ENCODE measurements around the gene CDRT15L2. TPM values are rescaled to one million over a fixed set of nuclear protein-coding genes. Genes with fewer than 3 reads are reported as not detected.
"Not testable (repeated sequence)": the region's sequence is repeated elsewhere in the genome, so short reads cannot be mapped to it uniquely, and the experiment has no call there.

Gene CDRT15L2
- total RNA-seq: not detected
- not detected for polyA plus RNA-seq

DNA sequence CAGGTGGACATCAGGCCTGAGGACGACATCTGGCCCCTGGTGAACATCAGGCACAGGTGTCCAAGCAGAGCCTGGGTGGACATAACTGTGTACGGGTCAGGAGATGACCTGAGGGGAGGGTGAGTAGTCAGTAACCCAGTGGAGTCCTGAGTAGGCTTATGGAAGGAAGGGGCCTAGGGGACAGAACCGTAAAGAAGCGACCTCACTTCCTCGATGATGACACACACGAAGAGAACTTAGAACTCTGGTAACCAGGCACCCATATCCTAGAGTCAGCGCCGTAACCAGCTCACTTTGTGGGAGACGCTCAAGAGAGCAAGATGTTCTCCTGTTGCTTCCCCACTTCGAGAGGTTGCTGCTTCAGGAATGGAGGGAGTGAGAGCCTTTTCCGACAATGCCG, at the start of gene CDRT15L2:
Gene CDRT15L2, plus strand, starts transcription at position 301 of the 400 bp plus-strand sequence. Its CDS starts 20 bp downstream, at position 321.
- DNase-seq; H3K4me1 Mint-ChIP-seq; H3K36me3 Mint-ChIP-seq; H3K27me3 Mint-ChIP-seq; H3K9me3 Mint-ChIP-seq; CTCF ChIA-PET; H3K4me3 Mint-ChIP-seq; H3K27ac Mint-ChIP-seq; H3K27me3 ChIP-seq (ENCODE audit: insufficient read depth, low read length, poor library complexity, severe bottlenecking); H3K4me3 ChIP-seq (ENCODE audit: low read length); H3K27ac ChIP-seq (ENCODE audit: low read depth, low read length); H3K4me1 ChIP-seq (ENCODE audit: insufficient read depth, low read length); POLR2A ChIA-PET; H3K36me3 ChIP-seq (ENCODE audit: insufficient read depth, low read length); H3K9me3 ChIP-seq (ENCODE audit: low read length): not testable (repeated sequence)

DNA sequence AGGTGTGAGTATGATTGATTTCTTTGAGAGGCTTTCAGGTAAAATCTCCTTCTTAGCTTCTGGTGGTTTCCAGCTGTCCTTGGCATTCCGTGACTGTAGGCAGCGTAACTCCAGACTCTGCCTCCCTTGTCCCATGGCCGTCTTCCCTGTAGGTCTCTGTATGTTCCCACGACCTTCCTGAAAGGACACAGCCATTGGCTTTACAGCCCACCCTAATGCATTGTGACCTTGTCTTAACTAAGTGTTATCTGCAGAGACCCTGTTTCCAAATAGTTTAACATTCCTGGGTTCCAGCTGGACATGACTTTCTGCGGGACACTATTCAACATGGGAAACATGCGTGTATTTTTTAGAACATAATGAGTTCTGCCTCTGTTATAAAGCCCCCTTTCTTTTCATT, 49.4 kb upstream of the CDRT15L2 start:
- H3K4me3 Mint-ChIP-seq: peak overlapping the region in 4 of 7 donors; percentile 29 to 87 (median 58)
- POLR2A ChIA-PET; H3K9me3 Mint-ChIP-seq; H3K27me3 ChIP-seq (ENCODE audit: insufficient read depth, low read length, poor library complexity, severe bottlenecking); H3K36me3 ChIP-seq (ENCODE audit: insufficient read depth, low read length); H3K36me3 Mint-ChIP-seq; CTCF ChIA-PET; DNase-seq; H3K4me3 ChIP-seq (ENCODE audit: low read length); H3K27ac Mint-ChIP-seq; H3K27ac ChIP-seq (ENCODE audit: low read depth, low read length); H3K4me1 ChIP-seq (ENCODE audit: insufficient read depth, low read length); H3K9me3 ChIP-seq (ENCODE audit: low read length): not testable (repeated sequence)
- peaks cover 0 to 12% of the 10 kb centered on the region in 2 donors for H3K27me3 Mint-ChIP-seq
- peaks cover 5 to 12% (median 7%) of the 10 kb centered on the region in 3 donors for H3K4me1 Mint-ChIP-seq

GRCh38 chr17:20532544-20533090, 46.9 kb upstream of the CDRT15L2 start:
- H3K27me3 ChIP-seq (ENCODE audit: insufficient read depth, low read length, poor library complexity, severe bottlenecking); H3K4me3 ChIP-seq (ENCODE audit: low read length); DNase-seq; POLR2A ChIA-PET; H3K27ac ChIP-seq (ENCODE audit: low read depth, low read length); H3K36me3 Mint-ChIP-seq; H3K27me3 Mint-ChIP-seq; H3K9me3 ChIP-seq (ENCODE audit: low read length); H3K9me3 Mint-ChIP-seq; H3K4me1 ChIP-seq (ENCODE audit: insufficient read depth, low read length); H3K36me3 ChIP-seq (ENCODE audit: insufficient read depth, low read length); CTCF ChIA-PET: not testable (repeated sequence)
- H3K27ac Mint-ChIP-seq: peak overlapping the region in 4 of 8 donors; percentile 35 to 86 (median 53)
- H3K4me1 Mint-ChIP-seq: peaks cover 5 to 13% (median 7%) of the 10 kb centered on the region in 3 donors
- peak overlapping the region in 5 of 7 donors; percentile 60 to 82 (median 71) for H3K4me3 Mint-ChIP-seq

DNA sequence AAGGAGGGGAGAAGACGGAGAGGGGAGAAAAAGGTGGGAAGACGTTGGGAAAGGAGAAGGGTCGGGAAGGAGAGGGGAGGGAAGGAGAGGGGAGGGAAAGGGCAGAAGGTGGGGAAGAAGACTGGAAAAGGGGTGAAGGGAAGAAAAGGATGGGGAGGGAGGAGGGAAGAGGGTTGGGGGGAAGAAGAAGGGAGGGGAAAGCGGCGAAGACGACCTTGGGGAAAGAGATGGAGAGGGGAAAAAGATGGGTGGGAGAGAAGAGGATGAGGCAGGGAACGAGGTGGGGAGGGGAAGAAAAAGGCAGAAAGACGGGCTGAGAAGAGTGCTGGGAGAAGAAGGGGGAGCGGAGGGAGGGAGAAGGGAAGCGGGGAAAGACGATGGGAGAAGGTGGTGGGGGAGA, 46.3 kb upstream of the CDRT15L2 start:
- H3K27me3 Mint-ChIP-seq; H3K4me3 ChIP-seq (ENCODE audit: low read length); H3K36me3 Mint-ChIP-seq; H3K9me3 ChIP-seq (ENCODE audit: low read length); H3K9me3 Mint-ChIP-seq; H3K27me3 ChIP-seq (ENCODE audit: insufficient read depth, low read length, poor library complexity, severe bottlenecking); DNase-seq; CTCF ChIA-PET; H3K4me1 ChIP-seq (ENCODE audit: insufficient read depth, low read length); POLR2A ChIA-PET; H3K36me3 ChIP-seq (ENCODE audit: insufficient read depth, low read length); H3K27ac ChIP-seq (ENCODE audit: low read depth, low read length): not testable (repeated sequence)
- Mint-ChIP-seq H3K4me1 (peaks cover 5 to 13% (median 7%) of the 10 kb centered on the region in 3 donors), H3K27ac (peak overlapping the region in 5 of 8 donors; percentile 35 to 87 (median 56)), H3K4me3 (peak overlapping the region in 6 of 7 donors; percentile 60 to 82 (median 70))

- H3K27me3 ChIP-seq (ENCODE audit: insufficient read depth, low read length, poor library complexity, severe bottlenecking); H3K4me3 ChIP-seq (ENCODE audit: low read length); CTCF ChIA-PET; H3K27ac ChIP-seq (ENCODE audit: low read depth, low read length); POLR2A ChIA-PET; H3K9me3 Mint-ChIP-seq; H3K36me3 ChIP-seq (ENCODE audit: insufficient read depth, low read length); H3K9me3 ChIP-seq (ENCODE audit: low read length); H3K4me1 ChIP-seq (ENCODE audit: insufficient read depth, low read length); H3K27me3 Mint-ChIP-seq; DNase-seq; H3K36me3 Mint-ChIP-seq: not testable (repeated sequence)
- Mint-ChIP-seq H3K4me1 (peaks cover 5 to 13% (median 7%) of the 10 kb centered on the region in 3 donors), H3K27ac (peak overlapping the region in 2 of 8 donors; percentile 17 to 43), H3K4me3 (peak overlapping the region in 1 of 7 donors; percentile 77)
Measured at GRCh38 chr17:20534711-20535550, 44.6 kb upstream of the CDRT15L2 start.

DNA sequence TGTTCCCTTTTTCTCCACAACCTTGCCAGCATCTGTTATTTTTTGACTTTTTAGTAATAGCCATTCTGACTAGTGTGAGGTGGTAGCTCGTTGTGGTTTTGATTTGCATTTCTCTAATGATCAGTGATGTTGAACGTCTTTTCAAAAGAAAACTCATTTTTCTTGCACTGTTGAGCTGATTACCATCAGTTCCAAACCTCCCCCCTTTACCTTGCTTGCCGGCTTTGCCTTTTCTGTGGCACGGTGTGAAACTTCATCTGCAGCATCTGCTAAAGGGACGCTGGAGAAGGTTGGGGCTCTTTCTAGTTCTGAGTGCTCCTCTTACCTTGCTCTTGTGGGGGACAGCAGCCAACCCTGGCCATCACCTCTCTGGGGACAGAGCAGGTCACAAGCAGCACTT, 39.1 kb upstream of the CDRT15L2 start:
- H3K4me1 Mint-ChIP-seq; H3K9me3 Mint-ChIP-seq; H3K36me3 Mint-ChIP-seq; H3K4me1 ChIP-seq (ENCODE audit: insufficient read depth, low read length); DNase-seq; POLR2A ChIA-PET; H3K9me3 ChIP-seq (ENCODE audit: low read length); H3K4me3 Mint-ChIP-seq; H3K27ac ChIP-seq (ENCODE audit: low read depth, low read length); H3K36me3 ChIP-seq (ENCODE audit: insufficient read depth, low read length); H3K27me3 ChIP-seq (ENCODE audit: insufficient read depth, low read length, poor library complexity, severe bottlenecking); H3K4me3 ChIP-seq (ENCODE audit: low read length); H3K27ac Mint-ChIP-seq; CTCF ChIA-PET; H3K27me3 Mint-ChIP-seq: not testable (repeated sequence)

DNA sequence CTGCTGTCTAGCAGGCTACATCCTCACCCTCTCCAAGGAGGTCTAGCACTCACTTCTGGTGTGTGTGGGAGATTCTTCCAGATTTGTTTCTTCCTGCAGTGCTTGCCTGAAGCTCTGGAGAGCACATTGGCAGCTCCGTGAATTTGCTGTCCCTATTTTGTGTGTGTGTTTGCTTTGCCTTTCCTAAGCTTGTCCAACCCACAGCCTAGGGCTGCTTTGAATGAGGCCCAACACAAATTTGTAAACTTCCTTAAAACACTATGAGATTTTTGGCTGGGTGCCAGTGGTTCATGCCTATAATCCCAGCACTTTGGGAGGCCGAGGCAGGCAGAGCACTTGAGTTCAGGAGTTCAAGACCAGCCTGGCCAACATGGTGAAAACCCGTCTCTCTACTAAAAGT, 38.7 kb upstream of the CDRT15L2 start:
- CTCF ChIA-PET; H3K27me3 Mint-ChIP-seq; DNase-seq; H3K4me3 ChIP-seq (ENCODE audit: low read length); H3K4me1 Mint-ChIP-seq; H3K9me3 ChIP-seq (ENCODE audit: low read length); H3K9me3 Mint-ChIP-seq; H3K27ac Mint-ChIP-seq; H3K4me3 Mint-ChIP-seq; H3K27me3 ChIP-seq (ENCODE audit: insufficient read depth, low read length, poor library complexity, severe bottlenecking); H3K27ac ChIP-seq (ENCODE audit: low read depth, low read length); H3K4me1 ChIP-seq (ENCODE audit: insufficient read depth, low read length); H3K36me3 ChIP-seq (ENCODE audit: insufficient read depth, low read length); POLR2A ChIA-PET; H3K36me3 Mint-ChIP-seq: not testable (repeated sequence)

DNA sequence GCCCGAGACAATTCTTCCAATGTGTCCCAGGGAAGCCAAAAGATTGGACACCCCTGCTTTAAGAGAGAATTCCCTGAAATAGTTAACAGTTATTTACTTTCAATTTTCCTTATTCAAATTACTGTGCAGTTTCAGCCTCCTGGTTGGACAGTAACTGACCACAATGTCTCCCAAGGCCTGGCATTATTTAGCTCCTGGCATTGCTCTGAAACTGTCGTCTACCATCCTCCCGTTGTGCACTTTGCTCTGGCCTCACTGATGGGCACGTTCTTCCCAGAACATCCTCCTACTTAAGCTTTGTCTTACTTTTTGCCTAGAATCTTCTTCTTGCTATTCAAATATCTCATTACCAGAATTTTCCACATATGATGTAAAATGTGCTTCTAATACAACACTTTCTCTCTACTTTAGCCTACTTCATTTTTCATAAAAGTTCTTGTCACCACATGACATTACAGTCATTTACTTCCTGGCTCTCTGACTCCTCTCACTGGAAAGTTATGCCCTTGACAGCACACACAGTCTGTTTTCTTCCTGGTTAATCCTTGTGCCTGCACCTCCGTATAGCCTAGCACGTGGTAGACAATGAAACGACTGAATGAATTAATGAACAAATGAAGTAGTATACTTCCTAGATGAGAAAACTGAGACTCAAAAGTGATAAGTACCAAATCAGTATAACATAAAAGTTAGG, 37.5 kb upstream of the CDRT15L2 start:
- H3K36me3 ChIP-seq (ENCODE audit: insufficient read depth, low read length); DNase-seq; H3K9me3 Mint-ChIP-seq; H3K27ac Mint-ChIP-seq; H3K27me3 Mint-ChIP-seq; CTCF ChIA-PET; H3K4me1 ChIP-seq (ENCODE audit: insufficient read depth, low read length); H3K36me3 Mint-ChIP-seq; H3K27me3 ChIP-seq (ENCODE audit: insufficient read depth, low read length, poor library complexity, severe bottlenecking); H3K27ac ChIP-seq (ENCODE audit: low read depth, low read length); H3K9me3 ChIP-seq (ENCODE audit: low read length); H3K4me3 Mint-ChIP-seq; POLR2A ChIA-PET; H3K4me3 ChIP-seq (ENCODE audit: low read length); H3K4me1 Mint-ChIP-seq: not testable (repeated sequence)

Measured in CD8-positive, alpha-beta memory T cell (primary cell).